Transverse colon (tissue), 4 donors: ENCODE measurements around the gene CCL4L2.

Experiments
- EP300 ChIP-seq: sonication (generic); formaldehyde crosslinking; IDR thresholded peaks from one replicate; pipeline ENCODE4 v1.6.1; 2017; ENCODE audit warnings: antibody characterized with exemption, low read depth
- POLR2A ChIP-seq: fragments of 450-650 bp; IDR thresholded peaks from one replicate; pipeline ENCODE4 v1.6.1; 2016; ENCODE audit warnings: antibody characterized with exemption, mild to moderate bottlenecking, moderate library complexity
- POLR2AphosphoS5 ChIP-seq, 3 donors: sonication (generic); formaldehyde crosslinking; IDR thresholded peaks; one replicate each; pipeline ENCODE4 v1.6.1; 2016; ENCODE audit warnings: antibody characterized with exemption in 3 of 3
- TF ChIP-seq, protein P1 (sequence below), 5 experiments: fragments of 200-600 bp in 3 of 5; fragments of 450-650 bp in 2 of 5; sonication (generic) in 3 of 5; IDR thresholded peaks; 1 replicate in 2 of 5; 2 replicates in 3 of 5; pipeline ENCODE4 v1.5.1; 2016 to 2017; ENCODE audit warnings: antibody characterized with exemption in 5 of 5, inconsistent platforms in 3 of 5, mild to moderate bottlenecking in 2 of 5, moderate library complexity in 1 of 5

DNA sequence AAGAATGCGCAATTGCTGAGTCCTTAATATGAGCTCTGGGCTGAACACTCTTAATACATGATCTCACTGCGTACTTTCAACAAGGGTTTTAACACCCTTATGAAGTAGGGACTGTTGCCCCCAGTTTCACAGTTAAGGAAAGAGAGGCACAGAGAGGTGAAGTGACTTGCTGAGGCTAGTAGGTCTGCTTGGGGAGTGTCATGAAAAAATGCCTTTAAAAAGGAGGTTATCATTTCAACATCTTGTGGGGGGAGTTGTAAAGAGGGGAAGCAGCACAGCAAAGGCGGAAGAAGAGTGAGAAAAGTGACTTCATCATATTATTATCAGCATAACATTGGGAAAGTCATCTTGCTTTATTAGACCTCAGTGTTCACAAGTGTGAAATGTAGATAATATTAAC is 2.1 kb downstream of the CCL4L2 start:
- TF ChIP-seq, protein P1, sequence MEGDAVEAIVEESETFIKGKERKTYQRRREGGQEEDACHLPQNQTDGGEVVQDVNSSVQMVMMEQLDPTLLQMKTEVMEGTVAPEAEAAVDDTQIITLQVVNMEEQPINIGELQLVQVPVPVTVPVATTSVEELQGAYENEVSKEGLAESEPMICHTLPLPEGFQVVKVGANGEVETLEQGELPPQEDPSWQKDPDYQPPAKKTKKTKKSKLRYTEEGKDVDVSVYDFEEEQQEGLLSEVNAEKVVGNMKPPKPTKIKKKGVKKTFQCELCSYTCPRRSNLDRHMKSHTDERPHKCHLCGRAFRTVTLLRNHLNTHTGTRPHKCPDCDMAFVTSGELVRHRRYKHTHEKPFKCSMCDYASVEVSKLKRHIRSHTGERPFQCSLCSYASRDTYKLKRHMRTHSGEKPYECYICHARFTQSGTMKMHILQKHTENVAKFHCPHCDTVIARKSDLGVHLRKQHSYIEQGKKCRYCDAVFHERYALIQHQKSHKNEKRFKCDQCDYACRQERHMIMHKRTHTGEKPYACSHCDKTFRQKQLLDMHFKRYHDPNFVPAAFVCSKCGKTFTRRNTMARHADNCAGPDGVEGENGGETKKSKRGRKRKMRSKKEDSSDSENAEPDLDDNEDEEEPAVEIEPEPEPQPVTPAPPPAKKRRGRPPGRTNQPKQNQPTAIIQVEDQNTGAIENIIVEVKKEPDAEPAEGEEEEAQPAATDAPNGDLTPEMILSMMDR (IDR thresholded peaks at IDR 0.05): no peak
- TF ChIP-seq POLR2A (no peak), POLR2AphosphoS5 (IDR thresholded peaks at IDR 0.05) (no peak), EP300 (no peak)
